Lung (tissue), 12 donors: Measurements from ENCODE around the gene BBX. TPM values are rescaled to one million over a fixed set of nuclear protein-coding genes. Genes with fewer than 3 reads are reported as not detected.

Source experiments
- ATAC-seq: fragments of 200-7000 bp; cut with Tn5 transposase; one replicate; pipeline ENCODE4 v1.9.1; 2020; ENCODE audit warnings: moderate number of reproducible peaks; ENCODE audit not compliant: insufficient read depth, low FRiP score
- DNase-seq, 3 donors: peaks; one replicate each; pipeline ENCODE4 v3.0.0-alpha.2; 2013 to 2017
- H3K27ac ChIP-seq, 2 donors: one replicate each; pipeline ENCODE4 v1.5.1; 2013; ENCODE audit warnings: mild to moderate bottlenecking in 2 of 2, moderate library complexity in 2 of 2, control low read depth in 1 of 2, inconsistent platforms in 1 of 2, low read depth in 1 of 2, low read length in 1 of 2
- H3K27me3 ChIP-seq, 3 donors: one replicate each; pipeline ENCODE4 v1.5.1; 2013; ENCODE audit warnings: low read length in 2 of 3; ENCODE audit not compliant: control insufficient read depth in 3 of 3, insufficient read depth in 3 of 3
- H3K36me3 ChIP-seq, 4 donors: one replicate each; pipeline ENCODE4 v1.5.1; 2013; ENCODE audit warnings: low read length in 4 of 4, mild to moderate bottlenecking in 1 of 4, moderate library complexity in 1 of 4; ENCODE audit not compliant: control insufficient read depth in 4 of 4, insufficient read depth in 4 of 4
- H3K4me1 ChIP-seq, 5 donors: one replicate each; pipeline ENCODE4 v1.5.1; 2013; ENCODE audit warnings: low read length in 5 of 5, mild to moderate bottlenecking in 2 of 5, moderate library complexity in 1 of 5; ENCODE audit not compliant: control insufficient read depth in 5 of 5, insufficient read depth in 5 of 5
- H3K4me3 ChIP-seq: one replicate; pipeline ENCODE4 v1.5.1; 2013; ENCODE audit warnings: mild to moderate bottlenecking, control low read depth, moderate library complexity
- H3K9ac ChIP-seq, 2 donors: one replicate each; pipeline ENCODE4 v1.5.1; 2013; ENCODE audit warnings: low read length in 2 of 2, control low read depth in 1 of 2; ENCODE audit not compliant: insufficient read depth in 1 of 2
- H3K9me3 ChIP-seq, 4 donors: one replicate each; pipeline ENCODE4 v1.5.1; 2013; ENCODE audit warnings: low read length in 3 of 4, mild to moderate bottlenecking in 1 of 4, moderate library complexity in 1 of 4; ENCODE audit not compliant: control insufficient read depth in 4 of 4, insufficient read depth in 3 of 4
- WGBS, 2 donors: extraction: QIAGEN DNeasy Blood & Tissue Kit; methylation state at CpG; one replicate each; pipeline ENCODE4 v1.1.7; 2013; 5-methylcytosine and 5-hydroxymethylcytosine counted together
- polyA plus RNA-seq, 2 donors: library from polyadenylated mRNA; stranded (reverse); fragments of 200-250 nt; gene quantifications; one replicate each; pipeline ENCODE4 v1.2.1, GENCODE V29; 2013
- total RNA-seq, 2 donors: library from RNA; depleted of rRNA in 1 of 2; stranded (reverse); fragments of >200 nt in 1 of 2; gene quantifications; one replicate each; pipeline ENCODE4 v1.2.1, GENCODE V29; 2014 to 2021
- TF ChIP-seq, protein P1 (sequence below): IDR thresholded peaks from 2 replicates; pipeline ENCODE4 v1.5.1; 2012; ENCODE audit warnings: mild to moderate bottlenecking; ENCODE audit errors: control extremely low read depth, extremely low read depth
- donor health status: control.
- donor health status: control.
- donor health status: Bipolar disorder and iron deficiency.
- donor health status: healthy.
- donor health status: DM: yes; HTN: yes; CAD: no.

BBX gene
- total and polyA plus RNA-seq, 4 donors, result 6.3 to 93.3 (median 25.1) TPM

DNA sequence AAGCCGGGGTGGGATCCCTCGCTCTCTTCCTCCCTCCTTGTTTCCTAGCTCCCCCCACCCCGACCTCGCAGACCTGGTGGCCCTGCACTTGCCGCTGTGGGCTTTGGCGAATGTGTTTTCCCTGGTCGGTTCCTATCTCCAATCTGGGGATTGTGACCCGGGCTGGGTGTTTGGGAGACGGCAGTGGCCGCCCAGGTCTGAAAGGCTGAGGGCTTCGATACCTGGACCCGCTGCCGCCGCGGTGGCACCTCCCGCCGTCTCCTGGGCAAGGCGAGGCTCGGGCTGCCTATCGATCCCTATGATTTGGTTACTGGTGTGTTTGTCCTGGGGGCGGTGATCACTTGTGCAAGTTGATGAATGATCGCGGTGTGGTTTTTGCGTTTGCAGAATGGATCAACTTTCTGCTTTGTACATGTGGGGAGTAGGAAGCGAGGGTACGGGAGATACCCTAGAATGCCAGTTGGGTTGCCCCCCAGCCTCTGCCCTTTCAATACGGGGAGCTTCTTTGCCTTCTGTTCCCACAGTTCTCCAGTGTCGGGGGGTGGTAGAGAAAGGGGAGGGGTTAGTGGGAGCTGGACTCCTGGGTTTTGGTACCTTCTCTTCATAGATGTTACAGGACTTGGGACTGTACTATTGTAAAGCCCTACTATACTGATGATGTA, 3.0 kb downstream of the BBX start:
- Histone ChIP-seq H3K4me1 (peaks cover 0 to 14% (median 0%) of the 10 kb centered on the region in 5 donors), H3K36me3 (peaks cover 0 to 8% (median 0%) of the 10 kb centered on the region in 4 donors), H3K4me3 (peak overlapping the region; percentile 78), H3K9me3 (no peaks in the 10 kb centered on the region), H3K27ac (peak overlapping the region in 1 of 2 donors; percentile 32), H3K27me3 (no peaks in the 10 kb centered on the region), H3K9ac (peak overlapping the region; percentile 59 to 74)
- DNase-seq (peak; percentile 18 to 45 (median 34)), ATAC-seq (no peak)
- 1 to 3% methylated on average over 28 of the region's 28 CpGs for WGBS, 2 donors
- TF ChIP-seq, protein P1, sequence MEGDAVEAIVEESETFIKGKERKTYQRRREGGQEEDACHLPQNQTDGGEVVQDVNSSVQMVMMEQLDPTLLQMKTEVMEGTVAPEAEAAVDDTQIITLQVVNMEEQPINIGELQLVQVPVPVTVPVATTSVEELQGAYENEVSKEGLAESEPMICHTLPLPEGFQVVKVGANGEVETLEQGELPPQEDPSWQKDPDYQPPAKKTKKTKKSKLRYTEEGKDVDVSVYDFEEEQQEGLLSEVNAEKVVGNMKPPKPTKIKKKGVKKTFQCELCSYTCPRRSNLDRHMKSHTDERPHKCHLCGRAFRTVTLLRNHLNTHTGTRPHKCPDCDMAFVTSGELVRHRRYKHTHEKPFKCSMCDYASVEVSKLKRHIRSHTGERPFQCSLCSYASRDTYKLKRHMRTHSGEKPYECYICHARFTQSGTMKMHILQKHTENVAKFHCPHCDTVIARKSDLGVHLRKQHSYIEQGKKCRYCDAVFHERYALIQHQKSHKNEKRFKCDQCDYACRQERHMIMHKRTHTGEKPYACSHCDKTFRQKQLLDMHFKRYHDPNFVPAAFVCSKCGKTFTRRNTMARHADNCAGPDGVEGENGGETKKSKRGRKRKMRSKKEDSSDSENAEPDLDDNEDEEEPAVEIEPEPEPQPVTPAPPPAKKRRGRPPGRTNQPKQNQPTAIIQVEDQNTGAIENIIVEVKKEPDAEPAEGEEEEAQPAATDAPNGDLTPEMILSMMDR, result no peak

DNA sequence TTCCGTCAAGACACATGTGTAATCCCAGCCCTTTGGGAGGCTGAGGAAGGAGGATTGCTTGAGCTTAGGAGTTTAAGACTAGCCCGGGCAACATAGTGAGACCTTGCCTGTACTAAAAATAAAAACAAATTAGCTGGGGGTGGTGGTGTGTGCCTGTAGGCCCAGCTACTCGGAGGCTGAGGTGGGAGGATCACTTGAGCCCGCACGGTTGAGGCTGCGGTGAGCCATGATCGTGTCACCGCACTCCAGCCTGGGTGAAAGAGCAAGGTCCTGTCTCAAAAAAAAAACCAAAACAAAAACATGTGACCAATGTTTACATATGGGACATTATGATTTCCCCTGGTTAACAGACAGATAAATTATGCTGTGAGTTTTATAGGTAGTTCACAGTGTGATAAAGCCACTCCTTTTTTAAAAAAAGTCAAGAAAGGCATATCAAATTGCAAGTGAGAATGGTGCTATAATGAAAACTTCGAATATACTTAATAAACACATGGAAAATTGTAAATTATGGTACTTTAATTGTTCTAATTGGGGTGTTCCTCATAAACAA, 9.2 kb downstream of the BBX start:
- WGBS, 2 donors, result 95 to 96% methylated on average over 9 of the region's 9 CpGs
- H3K9ac ChIP-seq, result no peak overlapping the region
- DNase-seq (no peak), ATAC-seq (no peak)
- no peaks in the 10 kb centered on the region for H3K9me3 ChIP-seq
- H3K36me3 ChIP-seq, result peaks cover 0 to 7% (median 0%) of the 10 kb centered on the region in 4 donors
- H3K27me3 ChIP-seq, result no peaks in the 10 kb centered on the region
- no peak overlapping the region for H3K27ac ChIP-seq
- TF ChIP-seq, protein P1, result no peak
- H3K4me3 ChIP-seq, result no peak overlapping the region
- H3K4me1 ChIP-seq, result no peaks in the 10 kb centered on the region

DNA sequence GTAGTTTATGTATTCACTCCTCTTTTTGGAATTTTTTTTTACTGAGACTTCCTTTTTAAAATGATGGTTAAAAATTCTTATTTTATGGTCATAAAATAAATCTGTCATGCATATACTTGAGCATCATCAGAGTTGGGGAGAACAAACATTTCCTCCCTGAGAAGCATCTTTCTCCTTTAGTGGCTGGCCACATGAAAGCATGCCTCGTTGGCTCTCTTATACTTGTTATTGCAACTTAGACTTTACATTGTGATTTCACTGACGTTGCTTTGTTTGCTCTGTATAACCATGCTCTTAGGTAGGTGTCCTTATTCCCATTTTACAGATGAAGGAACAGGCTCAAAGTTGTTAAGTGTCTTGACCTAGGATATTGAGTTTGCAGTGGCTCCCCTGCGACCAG, 18.1 kb downstream of the BBX start:
- H3K27me3 ChIP-seq, result no peaks in the 10 kb centered on the region
- no peak for DNase-seq
- H3K4me3 ChIP-seq, result no peak overlapping the region
- TF ChIP-seq, protein P1, result no peak
- no peak overlapping the region for H3K9ac ChIP-seq
- 77 to 85% methylated on average over 3 of the region's 3 CpGs for WGBS, 2 donors
- H3K36me3 ChIP-seq, result no peaks in the 10 kb centered on the region
- H3K4me1 ChIP-seq, result peaks cover 0 to 4% (median 0%) of the 10 kb centered on the region in 5 donors
- H3K27ac ChIP-seq, result no peak overlapping the region
- ATAC-seq, result no peak
- no peaks in the 10 kb centered on the region for H3K9me3 ChIP-seq
